Neuronal stem cell (in vitro differentiated cells): Measurements from ENCODE around the gene FAM177B.

Experiments
- DNase-seq: peaks from one replicate; pipeline ENCODE4 v3.0.0-alpha.2; 2013; ENCODE audit warnings: low spot score
- H2AFZ ChIP-seq: one replicate; pipeline ENCODE4 v1.6.1; 2013; ENCODE audit warnings: mild to moderate bottlenecking, low read length, inconsistent platforms
- H2AK5ac ChIP-seq: 2 replicates; pipeline ENCODE4 v1.6.1; 2013; ENCODE audit warnings: low read depth, mild to moderate bottlenecking, inconsistent platforms, low read length, moderate library complexity, mixed read lengths
- H2BK120ac ChIP-seq: 2 replicates; pipeline ENCODE4 v1.6.1; 2013; ENCODE audit warnings: low read depth, mild to moderate bottlenecking, inconsistent platforms, low read length, moderate library complexity, mixed read lengths
- H2BK12ac ChIP-seq: one replicate; pipeline ENCODE4 v1.6.1; 2013; ENCODE audit warnings: low read length, inconsistent platforms
- H2BK15ac ChIP-seq: 2 replicates; pipeline ENCODE4 v1.6.1; 2013; ENCODE audit warnings: mild to moderate bottlenecking, low read length, inconsistent platforms, mixed read lengths
- H2BK5ac ChIP-seq: one replicate; pipeline ENCODE4 v1.6.1; 2013; ENCODE audit warnings: inconsistent platforms, mild to moderate bottlenecking, low read length, moderate library complexity
- H3K14ac ChIP-seq: one replicate; pipeline ENCODE4 v1.6.1; 2013; ENCODE audit warnings: low read length, inconsistent platforms
- H3K18ac ChIP-seq: 2 replicates; pipeline ENCODE4 v1.6.1; 2013; ENCODE audit warnings: low read length, inconsistent platforms
- H3K23ac ChIP-seq: 2 replicates; pipeline ENCODE4 v1.6.1; 2013; ENCODE audit warnings: low read depth, mild to moderate bottlenecking, mixed read lengths, low read length, inconsistent platforms; ENCODE audit not compliant: poor library complexity
- H3K27ac ChIP-seq: replicated peaks from 3 replicates; pipeline ENCODE4 v1.5.1; 2013; ENCODE audit warnings: low read length, inconsistent platforms
- H3K27me3 ChIP-seq, 3 experiments: 2 replicates each; pipeline ENCODE4 v1.6.1; 2013; ENCODE audit warnings: low read length in 3 of 3, mild to moderate bottlenecking in 2 of 3, inconsistent platforms in 1 of 3, low read depth in 1 of 3, mixed read lengths in 1 of 3, moderate library complexity in 1 of 3; ENCODE audit not compliant: control insufficient read depth in 3 of 3, insufficient read depth in 3 of 3
- H3K36me3 ChIP-seq, 2 donors: replicated peaks in 1 of 2; 2 replicates each; pipeline ENCODE4 v1.6.1; 2013; ENCODE audit warnings: low read length in 2 of 2; ENCODE audit not compliant: control insufficient read depth in 2 of 2, insufficient read depth in 2 of 2
- H3K4ac ChIP-seq: 2 replicates; pipeline ENCODE4 v1.6.1; 2013; ENCODE audit warnings: inconsistent platforms, mild to moderate bottlenecking, low read length, moderate library complexity
- H3K4me1 ChIP-seq, 2 donors: 1 replicate in 1 of 2; 2 replicates in 1 of 2; pipeline ENCODE4 v1.6.1; 2013; ENCODE audit warnings: low read length in 2 of 2, low read depth in 1 of 2; ENCODE audit not compliant: control insufficient read depth in 2 of 2, insufficient read depth in 1 of 2
- H3K4me2 ChIP-seq: one replicate; pipeline ENCODE4 v1.6.1; 2013; ENCODE audit warnings: mild to moderate bottlenecking, low read length, inconsistent platforms; ENCODE audit not compliant: insufficient read depth, poor library complexity, severe bottlenecking
- H3K4me3 ChIP-seq, 2 donors: 2 replicates each; pipeline ENCODE4 v1.5.1; 2013; ENCODE audit warnings: low read length in 2 of 2, mild to moderate bottlenecking in 2 of 2, inconsistent platforms in 1 of 2, moderate library complexity in 1 of 2
- H3K79me1 ChIP-seq: one replicate; pipeline ENCODE4 v1.6.1; 2013; ENCODE audit warnings: low read depth, mild to moderate bottlenecking, inconsistent platforms, low read length, moderate library complexity
- H3K9ac ChIP-seq: one replicate; pipeline ENCODE4 v1.6.1; 2013; ENCODE audit warnings: mild to moderate bottlenecking, low read depth, low read length, inconsistent platforms; ENCODE audit not compliant: poor library complexity
- H3K9me3 ChIP-seq, 2 donors: replicated peaks in 1 of 2; 2 replicates each; pipeline versions ENCODE3 to v1.6.1; 2013; ENCODE audit warnings: low read length in 2 of 2, mild to moderate bottlenecking in 2 of 2, inconsistent platforms in 1 of 2, low read depth in 1 of 2, mixed read lengths in 1 of 2, moderate library complexity in 1 of 2; ENCODE audit not compliant: control insufficient read depth in 2 of 2, insufficient read depth in 1 of 2
- H4K8ac ChIP-seq: one replicate; pipeline ENCODE4 v1.6.1; 2013; ENCODE audit warnings: low read depth, mild to moderate bottlenecking, inconsistent platforms, low read length, moderate library complexity
- H4K91ac ChIP-seq: one replicate; pipeline ENCODE4 v1.6.1; 2013; ENCODE audit warnings: low read length, low read depth, mild to moderate bottlenecking, inconsistent platforms; ENCODE audit not compliant: poor library complexity
- WGBS, 2 donors: extraction: QIAGEN DNeasy Blood & Tissue Kit; methylation state at CpG; one replicate each; pipeline ENCODE4 v1.1.7; 2013; ENCODE audit warnings: missing lambda C conversion rate in 2 of 2, mixed read lengths in 1 of 2; ENCODE audit not compliant: insufficient read length in 2 of 2, insufficient replicate concordance in 1 of 2; ENCODE audit errors: extremely low coverage in 2 of 2; 5-methylcytosine and 5-hydroxymethylcytosine counted together

Gene FAM177B

DNA sequence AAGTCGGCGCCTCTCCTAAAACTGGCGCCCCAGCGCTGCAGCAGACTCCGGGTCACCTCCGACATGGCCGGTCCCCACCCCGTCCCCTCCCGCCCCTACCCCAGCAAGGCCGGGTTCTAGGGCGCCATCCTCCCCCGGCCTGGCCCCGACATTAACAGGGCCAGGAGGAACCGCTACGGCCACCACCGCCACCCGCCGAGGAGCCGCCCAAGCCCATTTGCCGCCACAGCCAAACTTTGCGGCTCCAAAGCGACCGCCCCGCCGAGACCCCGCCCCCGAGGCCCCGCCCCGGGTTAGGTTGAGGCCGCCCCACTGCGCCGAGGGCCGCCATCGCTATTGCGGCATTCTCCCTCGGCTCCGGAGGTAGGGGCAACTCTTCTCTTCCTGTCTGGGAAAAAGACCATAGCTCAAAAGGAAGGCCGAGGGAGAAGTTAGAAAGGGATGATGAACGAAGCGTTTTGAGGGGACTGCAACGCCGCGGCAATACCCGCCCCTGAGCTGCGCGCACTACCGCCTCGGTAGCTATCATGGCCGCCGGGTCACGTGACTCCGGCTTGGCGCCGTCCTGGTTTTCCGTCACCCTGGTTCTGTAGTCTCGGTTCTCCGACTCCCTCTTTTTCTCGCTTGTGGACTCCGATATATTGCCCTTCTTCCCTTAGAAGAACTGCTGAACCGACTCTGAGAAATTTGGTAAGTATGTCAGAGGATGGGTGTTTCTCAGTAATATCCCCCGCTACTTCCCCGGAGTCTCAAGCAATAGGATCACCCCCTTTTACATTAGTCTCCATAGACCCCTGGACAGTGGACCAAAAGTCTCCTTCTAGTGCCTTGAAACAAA, 24.5 kb upstream of the FAM177B start, which contains the start of the genes AIDA and BROX:
Gene AIDA, minus strand, starts transcription at position 239 of the 838 bp plus-strand sequence. Its CDS starts 174 bp downstream, at position 65.
Gene BROX, plus strand, starts transcription at position 312 of the 838 bp plus-strand sequence. CDS start 3,136 bp downstream, outside the sequence.
- no peaks in the 10 kb centered on the region for H3K27me3 ChIP-seq
- H3K23ac ChIP-seq = peak within 1 kb of the TSS; percentile 76
- H2BK12ac ChIP-seq = peak within 1 kb of the TSS; percentile 67
- no peak within 1 kb of the TSS for H3K4ac ChIP-seq
- peak within 1 kb of the TSS; percentile 92 for H3K14ac ChIP-seq
- H3K27ac ChIP-seq = peak within 1 kb of the TSS; percentile 76
- H4K91ac ChIP-seq = no peak within 1 kb of the TSS
- peaks cover 2 to 22% of the 10 kb centered on the region in 2 donors for H3K36me3 ChIP-seq
- H2BK120ac ChIP-seq = no peak within 1 kb of the TSS
- peak within 1 kb of the TSS; percentile 42 for H2AK5ac ChIP-seq
- DNase-seq = peak; percentile 88
- peak within 1 kb of the TSS; percentile 87 for H2BK5ac ChIP-seq
- peak within 1 kb of the TSS; percentile 97 to 98 for H3K4me3 ChIP-seq
- H3K9ac ChIP-seq = peak within 1 kb of the TSS; percentile 93
- WGBS, 2 donors = no CpG with 5 or more reads among the region's 62 CpGs
- H2BK15ac ChIP-seq = no peak within 1 kb of the TSS
- no peak within 1 kb of the TSS for H4K8ac ChIP-seq
- peaks cover 4% of the 10 kb centered on the region for H3K79me1 ChIP-seq
- H3K9me3 ChIP-seq = no peaks in the 10 kb centered on the region
- H3K4me2 ChIP-seq = peak within 1 kb of the TSS; percentile 85
- peaks cover 0 to 5% of the 10 kb centered on the region in 2 donors for H3K4me1 ChIP-seq
- peak within 1 kb of the TSS; percentile 99 for H2AFZ ChIP-seq
- peak within 1 kb of the TSS; percentile 92 for H3K18ac ChIP-seq

- H3K4me3 ChIP-seq = peak overlapping the region; percentile 97 to 98
- no peak overlapping the region for H3K18ac ChIP-seq
- H3K4me1 ChIP-seq = peaks cover 0 to 5% of the 10 kb centered on the region in 2 donors
- peak overlapping the region; percentile 48 for H3K27ac ChIP-seq
- H3K36me3 ChIP-seq = peaks cover 2 to 30% of the 10 kb centered on the region in 2 donors
- H3K4ac ChIP-seq = no peak overlapping the region
- no peaks in the 10 kb centered on the region for H3K27me3 ChIP-seq
- H3K79me1 ChIP-seq = peaks cover 4% of the 10 kb centered on the region
- no peak overlapping the region for H3K14ac ChIP-seq
- no peak overlapping the region for H3K23ac ChIP-seq
- H2BK5ac ChIP-seq = no peak overlapping the region
- H3K9me3 ChIP-seq = no peaks in the 10 kb centered on the region
- H4K91ac ChIP-seq = no peak overlapping the region
- H2BK120ac ChIP-seq = no peak overlapping the region
- no peak overlapping the region for H2BK15ac ChIP-seq
- H3K9ac ChIP-seq = no peak overlapping the region
- no peak overlapping the region for H4K8ac ChIP-seq
- peak; percentile 90 for DNase-seq
- peak overlapping the region; percentile 99 for H2AFZ ChIP-seq
- H2BK12ac ChIP-seq = no peak overlapping the region
- no peak overlapping the region for H2AK5ac ChIP-seq
- no CpG with 5 or more reads among the region's 39 CpGs for WGBS, 2 donors
- H3K4me2 ChIP-seq = peak overlapping the region; percentile 60
Measured at GRCh38 chr1:222713091-222713961, 23.7 kb upstream of the FAM177B start.

DNA sequence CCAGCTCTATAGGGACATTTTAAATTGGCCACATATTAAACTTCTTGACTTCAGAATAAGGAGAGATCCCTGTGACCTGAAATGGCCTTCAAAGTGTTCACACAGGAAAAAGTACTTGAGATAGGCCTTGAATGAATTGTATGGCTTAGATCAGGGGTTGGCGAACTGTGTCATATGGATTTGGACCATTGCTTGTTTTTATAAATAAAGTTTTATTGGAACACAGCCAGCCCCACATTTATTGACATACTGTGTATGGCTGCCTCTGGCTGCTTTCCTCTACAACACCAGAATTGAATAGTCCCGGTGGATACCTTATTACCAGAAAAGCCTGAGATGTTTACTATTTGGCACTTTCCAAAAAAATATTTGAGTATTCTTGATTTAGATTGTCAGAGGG, 20.6 kb upstream of the FAM177B start:
- Histone ChIP-seq H3K9ac (no peak overlapping the region), H3K23ac (no peak overlapping the region), H2AFZ (no peak overlapping the region), H2BK12ac (no peak overlapping the region), H3K27ac (no peak overlapping the region), H4K91ac (no peak overlapping the region), H3K14ac (no peak overlapping the region), H2BK120ac (no peak overlapping the region), H3K36me3 (peaks cover 2 to 57% of the 10 kb centered on the region in 2 donors), H3K27me3 (no peaks in the 10 kb centered on the region), H3K4me2 (no peak overlapping the region), H3K9me3 (no peaks in the 10 kb centered on the region), H3K4me1 (no peaks in the 10 kb centered on the region), H2AK5ac (no peak overlapping the region), H3K4me3 (no peak overlapping the region), H3K18ac (no peak overlapping the region), H3K4ac (no peak overlapping the region), H4K8ac (no peak overlapping the region), H2BK5ac (no peak overlapping the region), H3K79me1 (peaks cover 3% of the 10 kb centered on the region), H2BK15ac (no peak overlapping the region)
- no peak for DNase-seq
- WGBS, 2 donors = no CpG with 5 or more reads among the region's 2 CpGs
